ENCODE data around the gene CDC23. TPM values are rescaled to one million over a fixed set of nuclear protein-coding genes. Genes with fewer than 3 reads are reported as not detected.
"Not testable (repeated sequence)": the region's sequence is repeated elsewhere in the genome, so short reads cannot be mapped to it uniquely, and the experiment has no call there.

CDC23 gene
- total RNA-seq, 1 experiment from 2014 or later = 49.7 TPM

DNA sequence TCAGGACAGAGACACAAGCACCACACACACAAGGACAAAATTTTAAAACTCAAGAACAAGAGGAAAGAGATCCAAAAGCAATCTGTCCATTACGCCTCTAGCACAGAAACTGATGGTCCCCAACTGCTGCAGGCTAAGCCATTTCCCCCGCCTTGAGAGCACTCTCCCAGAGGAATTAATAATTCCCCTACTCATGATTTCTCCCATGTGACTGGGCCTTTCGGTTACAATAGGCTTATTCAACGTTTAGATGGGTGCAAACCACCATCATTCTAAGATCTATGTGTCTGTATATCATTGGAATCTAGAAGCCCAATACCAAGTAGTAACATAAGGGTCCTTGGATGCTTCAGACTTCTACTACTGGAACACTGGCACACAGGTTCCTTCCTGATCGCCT lies 53.5 kb downstream of the CDC23 start:
- H3K36me3 Mint-ChIP-seq (ENCODE audit: insufficient read depth, unreplicated experiment) = peaks cover 90% of the 10 kb centered on the region
- H3K4me1 Mint-ChIP-seq (ENCODE audit: insufficient read depth, unreplicated experiment) = no peaks in the 10 kb centered on the region

DNA sequence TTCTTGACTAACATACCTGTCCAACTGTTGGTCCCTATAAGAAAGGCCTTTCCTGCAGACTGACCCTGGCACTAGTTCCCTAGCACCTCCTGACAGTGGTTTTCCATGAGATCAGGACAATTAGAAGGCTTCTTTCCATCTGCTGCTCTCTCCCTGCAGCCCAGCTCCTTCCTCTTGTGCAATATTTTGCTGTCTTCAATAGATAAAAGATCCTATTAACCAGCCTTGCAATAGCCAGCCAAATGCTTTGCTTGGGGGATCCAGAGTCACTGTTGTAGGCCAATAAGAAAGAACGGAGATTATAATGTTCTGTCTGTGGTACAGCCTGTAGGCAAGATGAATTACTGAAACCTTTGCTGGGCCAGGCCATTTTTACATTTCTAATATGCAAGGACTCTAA lies 55.5 kb downstream of the CDC23 start:
- Mint-ChIP-seq H3K27me3 (ENCODE audit: insufficient read depth, unreplicated experiment) (no peaks in the 10 kb centered on the region), H3K4me3 (ENCODE audit: unreplicated experiment) (no peak overlapping the region), H3K36me3 (ENCODE audit: insufficient read depth, unreplicated experiment) (peaks cover 70% of the 10 kb centered on the region), H3K4me1 (ENCODE audit: insufficient read depth, unreplicated experiment) (no peaks in the 10 kb centered on the region), H3K9me3 (ENCODE audit: unreplicated experiment) (no peaks in the 10 kb centered on the region), H3K27ac (ENCODE audit: low read depth, unreplicated experiment) (no peak overlapping the region)
- TF ChIP-seq, protein P1, sequence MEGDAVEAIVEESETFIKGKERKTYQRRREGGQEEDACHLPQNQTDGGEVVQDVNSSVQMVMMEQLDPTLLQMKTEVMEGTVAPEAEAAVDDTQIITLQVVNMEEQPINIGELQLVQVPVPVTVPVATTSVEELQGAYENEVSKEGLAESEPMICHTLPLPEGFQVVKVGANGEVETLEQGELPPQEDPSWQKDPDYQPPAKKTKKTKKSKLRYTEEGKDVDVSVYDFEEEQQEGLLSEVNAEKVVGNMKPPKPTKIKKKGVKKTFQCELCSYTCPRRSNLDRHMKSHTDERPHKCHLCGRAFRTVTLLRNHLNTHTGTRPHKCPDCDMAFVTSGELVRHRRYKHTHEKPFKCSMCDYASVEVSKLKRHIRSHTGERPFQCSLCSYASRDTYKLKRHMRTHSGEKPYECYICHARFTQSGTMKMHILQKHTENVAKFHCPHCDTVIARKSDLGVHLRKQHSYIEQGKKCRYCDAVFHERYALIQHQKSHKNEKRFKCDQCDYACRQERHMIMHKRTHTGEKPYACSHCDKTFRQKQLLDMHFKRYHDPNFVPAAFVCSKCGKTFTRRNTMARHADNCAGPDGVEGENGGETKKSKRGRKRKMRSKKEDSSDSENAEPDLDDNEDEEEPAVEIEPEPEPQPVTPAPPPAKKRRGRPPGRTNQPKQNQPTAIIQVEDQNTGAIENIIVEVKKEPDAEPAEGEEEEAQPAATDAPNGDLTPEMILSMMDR (IDR thresholded peaks at IDR 0.05; ENCODE audit: unreplicated experiment) = no peak
- intact Hi-C loops (cut with micrococcal nuclease) = no loop called here
- no TSS peak for BruUV-seq (replicated peaks)
- no peak for DNase-seq (ENCODE audit: unreplicated experiment)
- ChIA-PET CTCF (interaction anchor here (0.6 to 1.6 kb wide), 4 partner anchors 9 to 497 kb away, joined by 3 to 6 read pairs (median 4); no protein-coding TSS in a partner anchor), POLR2A (interaction anchor here (0.6 to 1.7 kb wide), 3 partner anchors 10 to 79 kb away, joined by 3 to 4 read pairs (median 3); no protein-coding TSS in a partner anchor)

More for the DNA sequence above, 53.5 kb downstream of the CDC23 start:
- CTCF ChIA-PET = interaction anchor here (0.9 kb wide), 1 partner anchor 380 kb away, joined by 3 read pairs; no protein-coding TSS in a partner anchor
- H3K27ac Mint-ChIP-seq (ENCODE audit: low read depth, unreplicated experiment) = no peak overlapping the region
- TF ChIP-seq, protein P1 (IDR thresholded peaks at IDR 0.05; ENCODE audit: unreplicated experiment) = no peak
- no TSS peak for BruUV-seq (replicated peaks)
- H3K9me3 Mint-ChIP-seq (ENCODE audit: unreplicated experiment) = no peaks in the 10 kb centered on the region
- POLR2A ChIA-PET = no interaction called here
- no peak for DNase-seq (ENCODE audit: unreplicated experiment)
- no peak overlapping the region for H3K4me3 Mint-ChIP-seq (ENCODE audit: unreplicated experiment)
- intact Hi-C loops (cut with micrococcal nuclease) = no loop called here
- no peaks in the 10 kb centered on the region for H3K27me3 Mint-ChIP-seq (ENCODE audit: insufficient read depth, unreplicated experiment)

DNA sequence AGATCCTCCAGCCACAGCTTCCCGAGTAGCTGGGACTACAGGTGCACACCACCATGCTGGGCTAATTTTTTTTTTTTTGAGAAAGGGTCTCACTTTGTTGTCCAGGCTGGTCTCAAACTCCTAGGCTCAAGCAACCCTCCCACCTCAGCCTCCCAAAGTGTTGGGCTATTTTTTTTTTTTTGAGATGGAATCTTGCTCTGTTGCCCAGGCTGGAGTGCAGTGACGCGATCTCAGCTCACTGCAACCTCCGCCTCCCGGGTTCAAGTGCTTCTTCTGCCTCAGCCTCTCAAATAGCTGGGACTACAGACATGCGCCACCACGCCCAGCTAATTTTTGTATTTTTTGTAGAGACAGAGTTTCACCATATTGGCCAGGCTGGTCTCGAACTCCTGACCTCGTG lies 57.1 kb downstream of the CDC23 start:
- H3K9me3 Mint-ChIP-seq (ENCODE audit: unreplicated experiment); H3K4me1 Mint-ChIP-seq (ENCODE audit: insufficient read depth, unreplicated experiment); H3K27me3 Mint-ChIP-seq (ENCODE audit: insufficient read depth, unreplicated experiment); DNase-seq (ENCODE audit: unreplicated experiment); H3K27ac Mint-ChIP-seq (ENCODE audit: low read depth, unreplicated experiment); H3K4me3 Mint-ChIP-seq (ENCODE audit: unreplicated experiment); BruUV-seq (replicated peaks); intact Hi-C loops (cut with micrococcal nuclease): not testable (repeated sequence)
- POLR2A ChIA-PET = interaction anchor here (1.2 to 2.3 kb wide), 2 partner anchors 10 to 21 kb away, joined by 6 to 9 read pairs; partner anchors contain the start of gene BRD8
- peaks cover 53% of the 10 kb centered on the region for H3K36me3 Mint-ChIP-seq (ENCODE audit: insufficient read depth, unreplicated experiment)
- CTCF ChIA-PET = interaction anchor here (0.7 kb wide), 1 partner anchor 288 kb away, joined by 3 read pairs; no protein-coding TSS in a partner anchor

DNA sequence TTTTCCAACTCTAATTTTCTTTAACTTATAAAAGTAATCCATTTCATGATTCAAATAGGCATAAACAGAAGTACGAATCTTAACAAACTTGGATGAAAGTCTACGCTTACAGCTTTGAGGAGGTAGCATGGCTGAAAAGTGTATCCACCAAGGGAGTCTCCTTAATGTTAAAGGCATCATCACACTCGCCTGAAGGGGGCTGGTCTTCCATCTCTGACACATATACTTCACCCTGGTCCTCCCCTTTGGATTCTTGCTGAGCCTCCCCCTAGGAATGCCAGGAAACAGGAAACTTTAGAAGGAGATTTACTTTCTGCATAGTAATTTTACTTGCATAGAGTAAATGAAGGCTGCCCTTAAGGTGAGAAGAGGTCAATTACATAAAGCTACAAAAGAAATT lies 63.6 kb downstream of the CDC23 start:
- ChIA-PET CTCF (interaction anchor here (0.6 to 5.3 kb wide), 13 partner anchors 9 to 520 kb away, joined by 3 to 27 read pairs (median 3); no protein-coding TSS in a partner anchor), POLR2A (interaction anchor here (0.5 to 3.9 kb wide), 3 partner anchors 10 to 75 kb away, joined by 3 to 30 read pairs (median 3); partner anchors contain the start of genes BRD8, KIF20A and NME5)
- Mint-ChIP-seq H3K27ac (ENCODE audit: low read depth, unreplicated experiment) (no peak overlapping the region), H3K27me3 (ENCODE audit: insufficient read depth, unreplicated experiment) (no peaks in the 10 kb centered on the region), H3K9me3 (ENCODE audit: unreplicated experiment) (no peaks in the 10 kb centered on the region), H3K4me3 (ENCODE audit: unreplicated experiment) (no peak overlapping the region), H3K4me1 (ENCODE audit: insufficient read depth, unreplicated experiment) (no peaks in the 10 kb centered on the region), H3K36me3 (ENCODE audit: insufficient read depth, unreplicated experiment) (no peaks in the 10 kb centered on the region)
- intact Hi-C loops (cut with micrococcal nuclease) = no loop called here
- DNase-seq (ENCODE audit: unreplicated experiment) = peak; percentile 5
- no TSS peak for BruUV-seq (replicated peaks)
- TF ChIP-seq, protein P1 (IDR thresholded peaks at IDR 0.05; ENCODE audit: unreplicated experiment) = no peak
